Testis (tissue), 2 donors: ENCODE measurements around the gene OTOGL.

ENCODE experiments used
- CTCF ChIP-seq, 3 experiments: fragments of 450-650 bp in 2 of 3; fragments of 200-600 bp in 1 of 3; sonication (generic) in 1 of 3; IDR thresholded peaks; one replicate each; pipeline ENCODE4 v1.5.1; 2016 to 2019; ENCODE audit warnings: antibody characterized with exemption in 3 of 3, mild to moderate bottlenecking in 2 of 3, moderate library complexity in 1 of 3
- POLR2A ChIP-seq: fragments of 450-650 bp; IDR thresholded peaks from one replicate; pipeline ENCODE4 v1.6.1; 2017; ENCODE audit warnings: antibody characterized with exemption, mild to moderate bottlenecking, moderate library complexity

GRCh38 chr12:80313209-80313608 is 213.9 kb downstream of the OTOGL start:
- TF ChIP-seq CTCF (IDR thresholded peaks at IDR 0.05): no peak
- TF ChIP-seq POLR2A: no peak
